NCI-H146 (cell line): ENCODE data around the gene EFTUD2.
"Not testable (repeated sequence)": the region's sequence is repeated elsewhere in the genome, so short reads cannot be mapped to it uniquely, and the experiment has no call there.

Experiments used
- DNase-seq: peaks from one replicate; lab custom pipeline; 2025; lab: John Stamatoyannopoulos, UW

The EFTUD2 gene

DNA sequence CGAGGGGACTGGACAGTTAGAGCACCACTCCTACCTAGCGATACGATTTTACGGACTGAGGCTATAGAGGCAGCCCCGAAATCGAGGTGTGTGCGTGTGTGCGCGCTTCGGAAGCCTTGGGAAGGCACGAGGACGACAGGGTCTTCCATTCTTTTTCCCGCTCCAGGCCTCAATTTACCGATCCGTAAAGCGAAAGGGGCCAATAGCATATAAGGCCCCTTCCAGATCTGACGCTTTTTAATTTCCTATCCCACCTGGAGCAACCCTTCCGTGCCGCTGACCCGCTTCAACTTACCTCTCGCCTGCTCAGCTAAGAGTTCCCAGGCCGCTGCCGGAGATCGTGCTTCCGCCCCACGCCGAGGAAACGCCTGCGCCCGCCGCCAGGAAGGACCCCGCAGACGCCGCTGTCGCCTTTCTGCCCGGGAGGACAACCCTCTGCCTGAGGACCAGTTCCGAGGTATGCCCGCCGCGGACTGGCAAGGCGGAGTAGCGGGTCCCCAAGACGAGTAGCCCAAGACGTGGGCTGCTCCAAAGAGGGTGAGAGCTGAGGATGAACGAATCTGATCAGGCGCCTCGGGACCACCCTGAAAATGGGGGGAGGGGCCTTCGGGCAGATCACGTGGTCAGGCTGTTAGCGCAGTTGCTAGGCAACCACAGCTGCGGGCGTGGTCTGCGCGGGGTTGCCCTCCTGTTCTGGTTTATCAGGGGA is at the start of gene EFTUD2:
TSS of gene EFTUD2 (minus strand) at position 372 of the 709 bp plus-strand sequence. CDS start 4,924 bp downstream, outside the sequence.
- peak; percentile 89 for DNase-seq

DNA sequence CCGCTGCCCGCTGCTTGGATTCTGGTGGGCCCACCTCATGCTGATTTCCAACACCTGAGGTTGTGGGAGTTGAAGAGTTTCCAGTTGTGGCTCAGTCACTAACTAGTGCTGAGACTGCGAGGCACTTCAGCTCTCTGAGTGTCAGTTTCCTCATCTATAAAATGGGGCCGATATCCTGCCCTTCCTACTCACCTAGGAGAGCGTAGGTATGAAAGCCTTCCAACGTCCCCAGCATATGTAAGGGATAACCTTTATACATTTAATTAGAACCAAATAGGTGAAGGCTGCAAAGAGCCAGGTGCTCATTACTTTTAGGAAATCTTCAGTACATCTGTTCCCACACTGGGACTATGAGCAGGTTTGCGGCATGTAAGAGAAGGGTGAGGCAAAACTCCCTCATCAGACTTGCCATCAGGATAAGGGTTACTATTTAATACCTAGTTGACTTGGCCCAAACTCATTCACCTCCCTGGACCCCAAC is 49.1 kb upstream of the EFTUD2 start:
- DNase-seq = no peak

DNA sequence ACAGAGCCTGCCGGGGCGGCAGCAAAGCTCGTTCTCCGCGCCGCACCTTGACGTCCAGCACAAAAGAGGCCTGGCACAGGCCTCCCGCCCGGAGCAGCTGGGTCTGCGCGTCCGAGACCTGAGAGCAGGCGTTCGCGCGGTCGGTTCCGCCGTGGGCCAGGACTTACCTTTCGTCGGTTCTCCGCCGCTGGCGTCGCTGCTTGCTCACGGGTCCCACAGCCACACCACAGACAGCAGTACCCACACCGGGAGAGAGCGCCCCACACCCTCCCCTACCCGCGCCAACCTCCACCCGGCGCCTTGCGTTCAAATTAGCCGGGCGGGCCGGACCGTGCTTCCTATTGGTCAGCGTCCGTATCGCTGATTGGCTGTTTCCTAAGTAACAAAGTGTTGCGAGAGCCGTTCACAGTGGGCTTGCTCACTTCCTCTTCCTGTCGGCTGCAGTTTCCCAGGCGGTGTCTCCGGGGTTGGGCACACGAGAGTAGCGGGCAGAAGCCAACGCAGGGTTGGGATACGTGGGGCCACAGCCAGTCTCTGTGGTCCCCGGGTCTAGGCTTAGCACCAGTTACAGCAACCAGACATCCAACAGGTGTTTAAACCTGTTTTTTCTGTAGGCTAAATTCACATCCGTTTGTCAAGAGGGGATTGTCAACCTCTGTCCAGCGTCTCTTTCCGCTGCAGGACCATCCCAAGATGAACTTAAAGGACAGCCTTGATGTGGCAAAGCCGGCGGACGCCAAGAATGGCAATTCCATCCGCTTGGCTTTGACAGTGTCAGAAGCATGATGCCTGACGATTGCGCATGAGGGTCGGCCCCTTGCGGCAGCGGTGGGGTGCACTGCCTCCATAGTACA is 48.4 kb upstream of the EFTUD2 start, which contains the start of gene KIF18B:
TSS of gene KIF18B (minus strand) at position 313 of the 854 bp plus-strand sequence. CDS start 11,429 bp downstream, outside the sequence.
- peak; percentile 97 for DNase-seq

DNA sequence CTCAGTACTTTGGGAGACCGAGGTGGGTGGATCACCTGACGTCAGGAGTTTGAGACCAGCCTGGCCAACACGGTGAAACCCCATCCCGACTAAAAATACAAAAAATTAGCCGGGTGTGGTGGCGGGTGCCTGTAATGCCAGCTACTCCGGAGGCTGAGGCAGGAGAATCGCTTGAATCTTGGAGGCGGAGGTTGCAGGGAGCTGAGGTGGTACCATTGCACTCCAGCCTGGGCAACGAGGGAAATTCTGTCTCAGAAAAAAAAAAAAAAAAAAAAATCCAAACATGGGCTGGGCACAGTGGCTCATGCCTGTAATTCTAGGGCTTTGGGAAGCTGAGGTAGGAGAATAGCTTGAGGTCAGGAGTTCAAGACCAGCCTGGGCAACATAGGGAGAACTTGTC is 46.4 kb upstream of the EFTUD2 start:
- DNase-seq = not testable (repeated sequence)

DNA sequence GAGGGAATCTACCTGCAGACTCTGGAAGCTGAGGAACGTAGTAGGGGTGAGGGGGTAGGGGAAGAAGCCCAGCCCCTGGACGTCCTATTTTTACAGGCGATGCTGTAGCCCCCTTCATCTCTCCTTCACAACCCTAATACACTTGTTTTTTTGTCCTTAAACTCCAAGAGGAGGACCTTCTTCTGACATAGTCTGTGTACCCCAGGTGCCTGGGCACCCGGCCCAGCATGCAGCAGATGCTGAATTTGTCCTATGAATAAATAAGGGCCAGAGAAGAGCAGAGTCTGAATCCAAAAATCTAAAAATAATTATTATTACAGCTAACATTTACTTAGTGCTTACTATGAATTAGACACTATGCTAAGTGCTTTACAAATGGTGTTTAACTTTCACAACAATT is 43.2 kb upstream of the EFTUD2 start:
- no peak for DNase-seq

DNA sequence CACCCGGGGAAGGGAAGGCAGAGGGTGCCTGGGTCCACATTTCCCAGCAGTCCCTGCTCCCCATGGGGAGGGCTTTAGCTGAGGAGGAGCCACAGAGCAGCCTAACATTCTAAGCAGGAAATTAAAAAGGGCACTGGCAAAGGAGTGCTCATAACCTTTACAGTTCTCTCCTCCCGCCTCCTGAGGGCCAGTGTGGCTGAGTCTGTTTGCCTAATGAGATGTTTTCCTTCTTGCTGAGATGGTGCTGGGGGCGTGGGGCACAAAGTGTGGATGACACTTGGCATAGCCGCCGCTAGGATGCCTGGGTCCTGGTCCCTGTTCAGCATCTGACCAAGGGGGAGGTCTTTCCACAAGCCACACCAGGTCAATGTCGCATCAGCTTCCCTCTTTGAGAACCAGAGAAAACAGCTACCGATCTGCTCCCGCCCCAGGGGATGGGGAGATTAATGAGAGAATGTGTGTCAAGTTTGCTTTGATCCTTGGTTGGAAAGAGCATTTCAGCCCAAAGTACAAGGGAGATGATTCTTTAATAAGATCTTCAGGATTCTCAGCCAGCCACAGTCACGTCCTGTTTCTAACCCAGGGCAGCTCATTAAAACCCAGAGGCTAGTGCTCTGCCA is 42.6 kb upstream of the EFTUD2 start:
- DNase-seq = no peak

DNA sequence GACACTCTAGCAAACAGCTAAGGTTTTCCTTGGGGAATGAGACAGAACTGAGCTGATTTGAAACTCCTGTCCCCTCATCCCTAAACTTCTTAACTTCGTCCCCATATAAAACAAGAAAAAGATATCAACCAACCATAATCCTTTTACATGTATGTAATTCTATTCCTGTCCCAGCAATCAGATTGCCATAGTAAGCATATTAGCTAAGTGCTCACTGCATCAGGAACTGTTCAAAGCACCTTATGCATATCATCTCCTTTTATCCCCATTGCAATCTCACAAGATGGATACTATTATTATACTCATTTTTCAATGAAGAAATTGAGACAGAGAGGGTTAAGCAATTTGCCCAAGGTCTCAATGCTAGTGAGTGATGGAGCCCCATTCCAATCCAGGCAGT is 41.5 kb upstream of the EFTUD2 start:
- DNase-seq = no peak

DNA sequence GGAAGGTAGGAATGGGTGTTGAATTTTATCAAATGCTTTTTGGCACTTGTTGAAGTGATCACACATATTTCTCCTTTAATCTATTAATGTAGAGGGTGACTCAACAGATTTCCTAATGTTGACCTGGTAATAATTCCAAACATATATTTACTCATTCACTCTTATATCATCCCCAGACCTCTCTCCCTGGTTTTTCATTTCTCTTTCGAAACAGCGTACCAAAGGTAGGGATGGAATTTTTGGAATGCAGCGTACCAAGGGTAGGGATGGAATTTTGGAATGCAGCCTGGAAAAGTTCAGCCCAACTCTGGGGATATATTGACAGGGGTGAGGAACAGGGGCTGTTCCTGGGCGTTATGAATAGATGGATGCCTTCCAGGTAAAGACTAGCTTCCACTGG is 41.1 kb upstream of the EFTUD2 start:
- no peak for DNase-seq

DNA sequence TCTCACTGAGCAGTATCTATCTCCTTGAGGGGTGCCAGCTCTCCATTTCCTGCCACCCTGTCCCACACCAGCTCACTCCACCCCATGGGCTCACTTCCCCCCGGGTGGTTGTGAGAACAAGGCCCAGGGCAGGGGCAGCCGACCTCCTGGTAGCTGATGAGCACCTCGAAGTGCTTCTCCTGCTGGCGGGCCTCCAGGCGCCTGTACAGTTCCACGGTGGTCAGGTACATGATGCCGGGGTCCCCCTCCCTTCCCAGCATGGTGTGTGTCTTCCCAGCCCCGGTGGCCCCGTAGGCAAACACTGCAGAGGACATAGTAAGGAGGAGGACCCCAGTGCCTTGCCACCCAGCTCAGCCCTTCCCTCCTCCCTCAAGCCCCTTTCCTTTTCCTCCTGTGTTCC is 35.9 kb upstream of the EFTUD2 start:
- DNase-seq = no peak

DNA sequence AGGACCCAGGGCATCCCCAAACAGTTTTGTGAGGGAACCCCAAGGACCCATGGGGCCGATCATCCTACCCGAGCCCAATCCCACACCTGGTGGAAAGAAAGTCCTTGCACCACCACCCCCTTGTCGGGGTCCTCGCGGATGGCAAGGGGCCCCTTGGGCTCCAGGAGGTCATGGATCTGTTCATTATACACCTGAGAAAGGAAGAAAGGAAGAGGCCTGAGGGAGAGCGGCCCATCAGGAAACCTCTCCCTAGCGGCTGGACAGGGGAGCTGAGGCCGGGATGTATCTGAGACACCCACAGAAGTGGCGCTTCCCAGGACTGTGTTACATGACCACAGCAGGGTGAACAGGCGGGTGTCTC is 35.5 kb upstream of the EFTUD2 start:
- no peak for DNase-seq

DNA sequence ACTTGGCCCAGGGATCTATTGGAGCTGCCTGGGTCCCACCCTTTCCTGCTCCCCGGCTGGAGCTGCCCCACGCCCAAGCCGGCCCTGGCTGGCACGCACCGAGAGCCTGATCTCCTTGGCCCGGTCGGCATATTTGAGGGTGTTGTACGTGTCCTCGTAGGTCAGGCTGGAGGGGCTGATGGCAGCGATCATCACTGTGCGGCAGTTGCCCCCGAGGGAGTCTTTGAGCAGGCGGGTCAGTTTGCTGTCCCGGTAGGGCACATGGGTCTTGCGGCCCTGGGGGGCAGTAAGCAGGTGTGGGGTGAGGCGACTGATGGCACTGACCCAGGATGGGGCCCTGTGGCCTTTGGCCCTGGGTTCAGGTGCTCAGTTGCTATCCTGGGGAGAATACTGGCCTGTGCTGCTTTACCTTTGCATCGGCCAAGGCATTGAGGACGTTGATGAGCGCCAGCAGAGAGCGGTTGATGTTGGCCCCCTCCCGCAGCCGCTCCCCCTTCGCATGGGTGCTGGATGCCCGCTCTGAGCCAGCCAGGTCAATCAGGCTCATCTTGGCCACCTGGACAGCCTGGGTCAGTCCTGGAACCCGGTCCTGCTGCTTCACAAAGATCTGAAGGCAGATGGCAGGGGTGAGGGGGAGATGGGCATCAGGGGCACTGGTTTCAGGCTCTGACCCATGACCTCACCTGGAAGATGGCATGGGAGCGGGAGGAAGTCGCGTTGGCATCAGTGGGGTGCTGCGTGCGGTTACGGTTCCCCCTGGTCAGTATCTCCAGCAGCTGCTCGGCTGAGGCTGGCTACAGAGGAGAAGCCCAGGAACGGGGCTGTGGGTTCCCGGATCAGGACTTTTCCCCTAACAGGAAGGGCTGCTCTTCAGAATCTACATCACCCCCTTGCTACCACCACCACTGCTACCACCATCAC is 34.8 kb upstream of the EFTUD2 start:
- no peak for DNase-seq

DNA sequence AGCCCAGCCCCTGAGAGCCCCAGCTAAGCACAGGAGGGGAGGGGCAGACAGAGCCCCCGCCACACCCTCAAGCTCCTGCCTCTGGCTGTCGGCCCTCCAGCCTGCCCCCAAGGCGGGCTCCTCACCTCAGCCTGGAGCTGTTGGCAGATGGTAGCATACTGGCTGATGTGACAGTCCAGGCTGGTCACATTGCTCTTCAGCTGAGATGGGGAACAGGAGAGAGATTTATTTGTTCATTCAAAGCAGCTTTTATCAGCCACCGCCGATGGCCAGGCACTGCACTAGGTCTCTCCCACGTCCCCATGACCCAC is 33.5 kb upstream of the EFTUD2 start:
- no peak for DNase-seq

DNA sequence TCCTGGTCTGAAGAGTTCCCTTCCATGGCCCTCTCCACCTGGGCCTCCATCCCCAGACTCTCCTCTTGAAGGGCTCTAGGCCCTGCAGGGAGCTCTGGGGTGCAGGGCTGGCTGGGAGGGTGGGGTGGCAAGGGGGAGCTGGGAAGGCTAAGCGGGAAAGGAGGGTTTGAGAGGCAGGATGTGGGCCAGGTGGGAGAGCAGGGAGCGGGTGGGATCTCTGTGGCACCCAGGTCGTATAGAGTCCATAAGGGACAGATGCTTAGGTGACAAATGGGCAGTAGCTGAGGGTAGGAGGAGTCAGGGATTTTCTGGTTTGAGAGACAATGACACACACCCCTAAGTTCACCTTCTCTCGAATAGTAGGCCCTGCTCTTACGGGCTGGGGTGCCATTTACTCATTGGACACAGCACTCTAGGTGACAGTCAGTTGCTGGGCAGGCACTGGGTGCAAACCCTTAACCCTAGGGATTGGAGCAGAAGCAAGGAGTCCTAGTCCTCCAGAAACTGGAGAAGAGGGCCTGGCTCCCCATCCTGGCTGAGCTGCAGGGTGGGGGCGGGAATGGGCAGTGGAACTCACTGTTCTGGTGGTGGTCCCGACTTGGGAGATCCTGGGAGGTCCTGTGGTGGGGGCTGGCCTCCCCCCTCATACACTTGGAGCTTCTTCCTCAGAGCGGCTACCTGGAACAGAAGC is 33.0 kb upstream of the EFTUD2 start:
- DNase-seq = no peak

DNA sequence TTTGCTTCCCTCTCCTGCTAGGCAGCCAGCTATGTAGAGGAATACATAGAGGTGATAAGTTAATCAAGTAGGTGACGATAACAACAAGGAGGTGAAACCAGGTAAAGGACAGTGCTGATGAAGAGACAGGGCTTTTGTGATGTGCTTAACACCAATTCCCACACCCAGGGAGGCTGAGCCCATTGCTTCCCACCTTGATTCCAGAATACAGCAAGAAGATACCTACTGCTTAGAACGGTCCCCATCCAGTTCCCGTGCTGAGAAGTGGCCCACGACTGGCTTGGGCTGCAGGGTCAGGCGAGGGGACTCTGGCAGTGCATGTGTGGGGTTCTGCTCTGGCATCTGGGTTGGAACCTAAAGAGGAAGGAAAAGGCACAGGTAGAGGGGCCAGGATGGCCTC is 32.1 kb upstream of the EFTUD2 start:
- DNase-seq = no peak

DNA sequence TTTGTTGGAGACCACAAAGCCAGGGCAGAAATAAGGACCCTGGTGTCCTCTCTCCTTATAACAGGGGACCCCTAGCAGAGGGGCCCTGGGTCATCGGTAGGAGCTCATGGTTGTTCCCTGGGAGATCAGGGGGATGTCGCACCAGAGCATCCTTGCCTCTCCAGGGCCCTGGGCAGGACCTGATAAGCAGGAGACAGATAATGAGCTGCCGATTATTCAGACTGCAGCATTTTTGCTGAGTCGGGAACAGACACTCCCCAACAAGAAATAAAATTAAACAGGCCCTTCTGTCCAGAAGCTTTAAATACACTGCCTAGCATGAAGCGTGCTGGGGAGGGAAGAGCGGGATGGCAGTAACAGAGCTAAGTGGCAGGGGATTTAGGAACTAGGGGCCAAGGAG is 31.4 kb upstream of the EFTUD2 start:
- DNase-seq = no peak

DNA sequence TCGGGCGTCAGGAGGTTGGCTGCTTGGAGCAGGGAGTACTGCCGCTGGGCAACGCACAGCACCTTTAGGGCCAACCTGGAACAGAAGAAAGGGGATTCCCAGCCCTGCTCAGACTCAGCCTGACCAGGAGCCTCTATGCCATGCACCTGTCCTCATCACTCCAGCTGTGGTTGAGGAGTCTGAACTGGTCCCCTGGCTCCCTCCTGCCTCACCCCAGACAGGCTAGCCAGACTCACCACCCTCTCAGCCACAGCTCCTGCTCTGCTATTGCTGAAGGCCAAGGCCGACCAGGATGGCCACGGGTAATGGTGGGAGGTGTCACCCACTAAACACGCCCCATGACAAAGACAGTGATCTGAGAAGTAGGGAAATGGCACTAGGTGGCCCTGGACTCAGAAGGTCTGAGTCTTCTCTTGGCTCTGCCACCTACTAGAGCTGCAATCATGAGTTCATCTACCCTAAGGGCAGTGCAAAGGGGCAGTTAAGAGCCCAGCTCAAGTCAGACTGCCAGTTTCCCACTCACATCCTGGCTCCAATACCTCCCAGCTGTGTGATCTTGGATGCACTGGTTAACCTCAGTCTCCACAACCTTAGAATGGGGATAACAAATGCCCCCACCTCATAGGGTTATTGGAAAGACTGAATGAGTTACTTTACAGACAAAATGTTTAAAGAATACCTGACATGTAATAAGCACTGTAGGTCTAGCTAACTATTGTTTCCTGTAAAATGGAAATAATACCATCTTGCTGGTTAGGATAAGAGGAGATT is 29.9 kb upstream of the EFTUD2 start:
- DNase-seq = no peak

DNA sequence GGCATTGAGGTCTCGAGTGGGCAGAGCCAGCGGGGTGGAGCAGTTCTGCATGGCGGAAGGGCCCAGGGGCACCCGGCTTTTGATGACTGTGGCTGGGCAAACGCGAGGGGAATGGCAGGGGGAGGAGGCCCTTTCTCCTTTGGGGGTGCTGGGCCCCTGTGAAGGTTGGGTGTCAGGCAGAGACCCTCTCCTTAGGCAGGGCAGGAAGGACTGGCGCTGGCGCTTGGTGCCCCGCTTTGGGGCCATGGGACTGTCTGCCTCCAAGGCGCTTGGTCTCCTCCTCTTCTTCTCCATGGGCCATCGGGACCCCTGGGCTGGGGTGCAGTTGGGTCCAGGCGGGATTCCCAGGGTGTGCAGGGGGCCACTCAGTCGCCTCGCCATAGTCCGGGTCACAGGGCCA is 28.9 kb upstream of the EFTUD2 start:
- DNase-seq = no peak

DNA sequence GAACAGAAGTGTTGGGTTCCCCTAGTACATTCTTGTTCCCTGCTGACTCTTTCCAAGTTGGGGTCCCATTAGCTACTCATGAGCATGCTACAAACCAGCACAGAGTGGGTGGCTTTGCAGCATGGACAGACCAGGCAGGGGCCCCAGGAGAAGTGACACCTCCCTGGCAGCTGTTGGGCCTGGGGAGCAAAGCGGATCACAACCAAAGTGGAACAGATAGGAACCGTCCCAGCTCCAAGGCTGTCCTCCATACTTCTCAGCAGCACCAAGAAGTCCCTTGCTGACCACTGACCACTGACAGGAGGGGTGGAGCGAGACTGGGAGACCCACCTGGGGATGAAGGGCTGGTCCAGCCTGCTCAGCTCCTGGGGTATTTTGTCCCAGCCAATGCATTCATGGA is 28.5 kb upstream of the EFTUD2 start:
- DNase-seq = no peak

DNA sequence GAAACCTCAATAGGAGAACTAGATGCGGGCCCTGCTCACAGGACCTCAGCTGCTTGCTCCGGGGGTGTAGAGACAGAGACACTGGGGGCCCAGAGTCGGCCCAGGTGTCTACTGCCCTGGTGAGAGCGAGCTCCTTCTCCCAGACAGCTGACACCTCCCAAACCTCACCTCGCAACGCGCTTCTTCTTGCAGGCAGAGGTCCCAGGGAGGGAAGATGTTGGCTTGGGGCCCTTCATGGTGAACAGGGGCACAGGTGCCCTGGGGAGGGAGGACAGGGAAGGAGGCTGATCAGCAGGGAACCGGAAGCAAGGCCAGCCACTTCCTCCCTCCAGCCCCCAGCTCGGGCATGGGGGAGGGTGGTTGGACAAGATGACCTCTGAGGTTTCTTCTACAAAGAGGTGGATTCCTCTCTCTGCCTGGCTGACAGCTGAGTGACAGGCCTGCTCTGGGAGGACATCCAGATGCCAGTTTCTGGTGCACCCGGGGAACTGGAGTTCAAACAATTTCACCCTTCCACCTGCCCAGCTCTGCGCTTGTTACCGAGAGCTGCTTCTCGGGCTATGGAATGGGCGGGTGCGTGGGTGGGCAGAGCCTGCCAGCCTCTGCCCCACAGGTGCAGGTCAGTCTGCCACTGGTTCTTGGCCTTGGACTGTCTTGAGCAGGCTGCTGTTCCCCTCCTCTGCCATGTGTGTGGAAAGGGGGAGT is 27.7 kb upstream of the EFTUD2 start:
- no peak for DNase-seq
